Measurements from ENCODE around the gene DTNB.

DNA sequence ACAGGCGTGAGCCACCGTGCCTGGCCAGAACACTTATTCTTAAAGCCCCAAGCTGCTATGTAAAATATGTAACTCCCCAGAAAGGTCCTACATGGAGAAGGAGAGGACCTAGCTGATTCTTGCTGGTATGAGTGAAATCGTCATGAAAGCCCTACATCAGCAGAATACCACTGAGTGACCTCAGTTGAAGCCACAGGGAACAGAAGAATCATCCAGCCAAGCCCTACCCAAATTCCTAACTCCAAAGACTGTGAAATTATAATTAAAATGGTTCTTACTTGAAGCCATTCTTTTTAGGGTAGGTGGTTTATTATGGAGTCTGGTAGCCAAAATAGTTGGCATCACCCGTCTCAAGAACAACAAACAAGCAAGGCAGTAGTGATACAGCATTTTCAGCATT, 4.5 kb upstream of the DTNB start:
- no peak for TF ChIP-seq EZH2 (IDR thresholded peaks at IDR 0.05; ENCODE audit: low read depth)
- TF ChIP-seq, protein P1, sequence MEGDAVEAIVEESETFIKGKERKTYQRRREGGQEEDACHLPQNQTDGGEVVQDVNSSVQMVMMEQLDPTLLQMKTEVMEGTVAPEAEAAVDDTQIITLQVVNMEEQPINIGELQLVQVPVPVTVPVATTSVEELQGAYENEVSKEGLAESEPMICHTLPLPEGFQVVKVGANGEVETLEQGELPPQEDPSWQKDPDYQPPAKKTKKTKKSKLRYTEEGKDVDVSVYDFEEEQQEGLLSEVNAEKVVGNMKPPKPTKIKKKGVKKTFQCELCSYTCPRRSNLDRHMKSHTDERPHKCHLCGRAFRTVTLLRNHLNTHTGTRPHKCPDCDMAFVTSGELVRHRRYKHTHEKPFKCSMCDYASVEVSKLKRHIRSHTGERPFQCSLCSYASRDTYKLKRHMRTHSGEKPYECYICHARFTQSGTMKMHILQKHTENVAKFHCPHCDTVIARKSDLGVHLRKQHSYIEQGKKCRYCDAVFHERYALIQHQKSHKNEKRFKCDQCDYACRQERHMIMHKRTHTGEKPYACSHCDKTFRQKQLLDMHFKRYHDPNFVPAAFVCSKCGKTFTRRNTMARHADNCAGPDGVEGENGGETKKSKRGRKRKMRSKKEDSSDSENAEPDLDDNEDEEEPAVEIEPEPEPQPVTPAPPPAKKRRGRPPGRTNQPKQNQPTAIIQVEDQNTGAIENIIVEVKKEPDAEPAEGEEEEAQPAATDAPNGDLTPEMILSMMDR (conservative IDR thresholded peaks at IDR 0.05): no peak

Data from PC-9 (cell line).